Sigmoid colon (tissue), 7 donors: ENCODE results near the gene FHAD1. TPM values are rescaled to one million over a fixed set of nuclear protein-coding genes. Genes with fewer than 3 reads are reported as not detected.

Source experiments
- DNase-seq: peaks from one replicate; pipeline ENCODE4 v3.0.0-alpha.2; 2019
- H3K27ac ChIP-seq, 4 donors: fragments of 200-600 bp; sonication (generic); one replicate each; pipeline ENCODE4 v1.5.1; 2016 to 2019; ENCODE audit warnings: mild to moderate bottlenecking in 1 of 4
- H3K27me3 ChIP-seq, 3 donors: fragments of 200-600 bp; sonication (generic); one replicate each; pipeline ENCODE4 v1.5.1; 2019; ENCODE audit warnings: mild to moderate bottlenecking in 1 of 3
- H3K36me3 ChIP-seq, 4 donors: fragments of 200-600 bp; sonication (generic); one replicate each; pipeline ENCODE4 v1.5.1; 2016 to 2019
- H3K4me1 ChIP-seq, 4 donors: fragments of 200-600 bp; sonication (generic); one replicate each; pipeline ENCODE4 v1.5.1; 2017 to 2019
- H3K4me3 ChIP-seq, 4 donors: fragments of 200-600 bp; sonication (generic); one replicate each; pipeline ENCODE4 v1.5.1; 2017 to 2019; ENCODE audit warnings: mild to moderate bottlenecking in 2 of 4, moderate library complexity in 1 of 4
- H3K9me3 ChIP-seq, 4 donors: fragments of 200-600 bp in 3 of 4; sonication (generic) in 3 of 4; one replicate each; pipeline versions ENCODE4 v1.5.1 to v1.6.1; 2013 to 2019
- CTCF ChIP-seq, 4 experiments: fragments of 450-650 bp in 3 of 4; fragments of 200-600 bp in 1 of 4; IDR thresholded peaks; one replicate each; pipeline ENCODE4 v1.5.1; 2016 to 2019; ENCODE audit warnings: antibody characterized with exemption in 4 of 4, mild to moderate bottlenecking in 3 of 4, moderate library complexity in 2 of 4
- EP300 ChIP-seq, 4 donors: sonication (generic); formaldehyde crosslinking; IDR thresholded peaks; one replicate each; pipeline ENCODE4 v1.6.1; 2017; ENCODE audit warnings: antibody characterized with exemption in 4 of 4
- POLR2A ChIP-seq, 2 donors: fragments of 450-650 bp; IDR thresholded peaks; one replicate each; pipeline ENCODE4 v1.6.1; 2016; ENCODE audit warnings: antibody characterized with exemption in 2 of 2, mild to moderate bottlenecking in 2 of 2, moderate library complexity in 2 of 2
- POLR2AphosphoS5 ChIP-seq, 4 donors: sonication (generic); formaldehyde crosslinking; IDR thresholded peaks; one replicate each; pipeline ENCODE4 v1.6.1; 2017; ENCODE audit warnings: antibody characterized with exemption in 4 of 4
- WGBS, 2 donors: extraction: QIAGEN DNeasy Blood & Tissue Kit; methylation state at CpG; one replicate each; pipeline ENCODE4 v1.1.7; 2013; 5-methylcytosine and 5-hydroxymethylcytosine counted together
- intact Hi-C: fragments of 100-400 bp; cut with DNase I; formaldehyde crosslinking; loops from one replicate; pipeline ENCODE4 v1.15.1; 2023
- polyA plus RNA-seq, 3 donors: library from polyadenylated mRNA; stranded (reverse); fragments of 200-250 nt; gene quantifications; one replicate each; pipeline ENCODE4 v1.2.3, GENCODE V29; 2013
- total RNA-seq, 4 donors: library from RNA; depleted of rRNA; stranded (reverse); fragments of >200 nt; gene quantifications; one replicate each; pipeline ENCODE4 v1.1.0, GENCODE V29; 2016
- donor health status: healthy with polysubstance abuse.
- donor health status: Bipolar disorder and iron deficiency.
- donor health status: healthy.

FHAD1 gene
- total and polyA plus RNA-seq, 7 donors, result 0.27 to 1.8 (median 0.92) TPM; not detected in 2

- no peak overlapping the region for H3K27ac ChIP-seq
- TF ChIP-seq POLR2AphosphoS5 (IDR thresholded peaks at IDR 0.05) (no peak), POLR2A (IDR thresholded peaks at IDR 0.05) (no peak), CTCF (IDR thresholded peaks at IDR 0.05) (no peak), EP300 (IDR thresholded peaks at IDR 0.05) (no peak)
- H3K4me3 ChIP-seq, result no peak overlapping the region
- 92 to 96% methylated on average over 5 of the region's 5 CpGs for WGBS, 2 donors
- H3K9me3 ChIP-seq, result peaks cover 0 to 6% (median 2%) of the 10 kb centered on the region in 4 donors
- DNase-seq, result no peak
- H3K4me1 ChIP-seq, result peaks cover 0 to 25% (median 19%) of the 10 kb centered on the region in 4 donors
- no peaks in the 10 kb centered on the region for H3K36me3 ChIP-seq
- intact Hi-C loops, result no loop called here
- H3K27me3 ChIP-seq, result no peaks in the 10 kb centered on the region
These were observed 155.9 kb downstream of the FHAD1 start for GRCh38 chr1:15402809-15403450.

DNA sequence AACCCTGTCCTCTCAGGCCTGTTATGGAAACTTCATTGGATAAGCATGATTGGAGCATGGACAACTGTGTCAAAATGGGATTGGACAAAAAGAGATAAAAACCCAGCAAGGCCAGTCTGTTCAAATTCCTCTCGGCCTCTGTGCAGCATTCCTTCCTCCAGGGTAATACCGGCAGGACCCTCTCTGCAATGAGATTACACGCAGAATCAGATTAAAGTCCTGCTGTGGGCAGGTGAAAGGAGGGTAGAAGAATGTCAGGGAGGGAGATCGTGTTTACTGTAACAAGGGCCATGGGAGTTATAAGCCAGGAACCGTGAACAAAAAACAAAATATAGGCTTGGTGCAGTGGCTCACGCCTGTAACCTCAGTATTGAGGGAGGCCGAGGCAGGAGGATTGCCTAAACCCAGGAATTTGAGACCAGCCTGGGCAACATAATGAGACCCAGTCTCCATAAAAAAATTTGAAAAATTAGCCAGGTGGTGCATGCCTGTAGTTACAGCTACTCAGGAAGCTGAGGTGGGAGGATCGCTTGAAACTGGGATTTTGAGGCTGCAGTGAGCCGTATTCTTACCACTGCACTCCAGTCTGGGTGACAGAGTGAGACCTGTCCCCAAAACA, 157.0 kb downstream of the FHAD1 start:
- Histone ChIP-seq H3K4me3 (no peak overlapping the region), H3K4me1 (peaks cover 0 to 28% (median 23%) of the 10 kb centered on the region in 4 donors), H3K9me3 (peaks cover 0 to 6% (median 2%) of the 10 kb centered on the region in 4 donors), H3K27me3 (no peaks in the 10 kb centered on the region), H3K27ac (no peak overlapping the region), H3K36me3 (no peaks in the 10 kb centered on the region)
- intact Hi-C loops, result no loop called here
- DNase-seq, result no peak
- TF ChIP-seq POLR2A (IDR thresholded peaks at IDR 0.05) (no peak), CTCF (IDR thresholded peaks at IDR 0.05) (no peak), POLR2AphosphoS5 (IDR thresholded peaks at IDR 0.05) (no peak), EP300 (IDR thresholded peaks at IDR 0.05) (no peak)
- WGBS, 2 donors, result 95 to 96% methylated on average over 9 of the region's 9 CpGs

DNA sequence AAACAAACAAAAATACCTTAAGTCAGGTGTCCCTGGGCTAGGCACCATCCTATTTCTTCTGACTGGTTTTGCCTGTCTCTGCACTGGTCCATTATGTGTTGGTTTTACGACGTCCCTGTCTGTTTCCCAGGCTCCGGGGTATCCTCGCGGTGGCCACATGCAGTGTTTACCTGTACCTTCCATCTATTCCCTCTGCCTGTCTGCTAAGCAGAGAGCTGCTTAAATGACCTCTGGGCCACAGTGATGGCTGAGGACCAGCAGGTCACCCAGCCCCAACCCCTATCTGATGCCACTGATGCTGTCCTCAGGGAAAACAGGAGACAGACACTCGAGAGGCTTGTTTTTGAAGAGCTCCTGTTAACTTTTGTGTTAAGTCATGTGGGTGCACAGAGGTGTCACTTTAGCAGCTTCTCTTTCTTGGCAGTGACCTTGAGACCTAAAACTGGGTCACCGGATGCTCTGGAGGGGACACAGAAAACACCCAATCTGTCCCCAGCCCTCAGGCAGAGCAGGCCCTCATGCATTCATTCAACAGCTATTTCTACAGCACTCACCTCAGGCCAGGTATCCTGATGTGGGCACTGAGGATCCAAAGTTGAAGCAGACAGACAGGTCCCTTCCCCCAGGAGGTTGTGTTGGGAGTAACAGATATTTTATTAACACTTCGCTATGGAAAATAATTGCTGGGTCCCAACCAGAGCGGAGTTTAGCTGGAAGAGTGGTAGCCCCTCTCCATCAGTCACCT, 158.3 kb downstream of the FHAD1 start:
- DNase-seq, result no peak
- Histone ChIP-seq H3K4me1 (peaks cover 0 to 34% (median 27%) of the 10 kb centered on the region in 4 donors), H3K27me3 (no peaks in the 10 kb centered on the region), H3K27ac (no peak overlapping the region), H3K9me3 (no peaks in the 10 kb centered on the region), H3K36me3 (no peaks in the 10 kb centered on the region), H3K4me3 (no peak overlapping the region)
- no peak for TF ChIP-seq EP300 (IDR thresholded peaks at IDR 0.05)
- no peak for TF ChIP-seq CTCF (IDR thresholded peaks at IDR 0.05)
- TF ChIP-seq POLR2AphosphoS5 (IDR thresholded peaks at IDR 0.05), result no peak
- no peak for TF ChIP-seq POLR2A (IDR thresholded peaks at IDR 0.05)
- 80 to 95% methylated on average over 9 of the region's 9 CpGs for WGBS, 2 donors
- intact Hi-C loops, result no loop called here

GRCh38 chr1:15406614-15407559, 159.9 kb downstream of the FHAD1 start:
- Histone ChIP-seq H3K27ac (peak overlapping the region; percentile 33 to 88 (median 68)), H3K9me3 (no peaks in the 10 kb centered on the region), H3K4me3 (no peak overlapping the region), H3K27me3 (no peaks in the 10 kb centered on the region), H3K4me1 (peaks cover 0 to 41% (median 38%) of the 10 kb centered on the region in 4 donors), H3K36me3 (no peaks in the 10 kb centered on the region)
- peak; percentile 85 for DNase-seq
- WGBS, 2 donors, result 70 to 71% methylated on average over 11 of the region's 11 CpGs
- TF ChIP-seq POLR2AphosphoS5 (IDR thresholded peaks at IDR 0.05) (peak in 2 of 4 donors; percentile 29 to 69), POLR2A (IDR thresholded peaks at IDR 0.05) (no peak)
- intact Hi-C loops, result loop anchor here (2.0 kb wide), 1 partner anchor 62 kb away; no protein-coding TSS in a partner anchor
